Esophagus muscularis mucosa (tissue), 3 donors: ENCODE measurements around the gene MLN.

Experiments
- CTCF ChIP-seq, 3 experiments: fragments of 200-600 bp in 2 of 3; fragments of 450-650 bp in 1 of 3; sonication (generic) in 2 of 3; IDR thresholded peaks; one replicate each; pipeline ENCODE4 v1.5.1; 2017 to 2019; ENCODE audit warnings: antibody characterized with exemption in 3 of 3, mild to moderate bottlenecking in 2 of 3, moderate library complexity in 1 of 3
- POLR2A ChIP-seq: fragments of 450-650 bp; IDR thresholded peaks from one replicate; pipeline ENCODE4 v1.6.1; 2017; ENCODE audit warnings: antibody characterized with exemption, moderate library complexity, mild to moderate bottlenecking, low read depth
- POLR2AphosphoS5 ChIP-seq, 2 donors: sonication (generic); formaldehyde crosslinking; IDR thresholded peaks; one replicate each; pipeline ENCODE4 v1.6.1; 2017; ENCODE audit warnings: antibody characterized with exemption in 2 of 2

- TF ChIP-seq CTCF (IDR thresholded peaks at IDR 0.05) (no peak), POLR2AphosphoS5 (IDR thresholded peaks at IDR 0.05) (no peak), POLR2A (no peak)
Measured at GRCh38 chr6:33787346-33787953, 16.4 kb downstream of the MLN start.
